Endothelial cell (in vitro differentiated cells): Measurements from ENCODE around the gene TAF9. TPM values are rescaled to one million over a fixed set of nuclear protein-coding genes. Genes with fewer than 3 reads are reported as not detected.

Experiments
- DNase-seq: peaks from one replicate; pipeline ENCODE4 v3.0.0; 2021; ENCODE audit warnings: low spot score
- H3K27ac Mint-ChIP-seq: one replicate; pipeline ENCODE4 v1.8.0; 2021; ENCODE audit warnings: mixed read lengths, inconsistent platforms; ENCODE audit not compliant: unreplicated experiment
- H3K27me3 Mint-ChIP-seq: one replicate; pipeline ENCODE4 v1.8.0; 2021; ENCODE audit warnings: mild to moderate bottlenecking, moderate library complexity, mixed read lengths, inconsistent platforms; ENCODE audit not compliant: unreplicated experiment
- H3K36me3 Mint-ChIP-seq: one replicate; pipeline ENCODE4 v1.8.0; 2021; ENCODE audit warnings: mild to moderate bottlenecking, low read depth, mixed read lengths, inconsistent platforms; ENCODE audit not compliant: unreplicated experiment
- H3K4me1 Mint-ChIP-seq: one replicate; pipeline ENCODE4 v1.8.0; 2021; ENCODE audit warnings: mild to moderate bottlenecking, mixed read lengths, inconsistent platforms; ENCODE audit not compliant: unreplicated experiment
- H3K4me3 Mint-ChIP-seq: one replicate; pipeline ENCODE4 v1.8.0; 2021; ENCODE audit warnings: mild to moderate bottlenecking, mixed read lengths, inconsistent platforms; ENCODE audit not compliant: unreplicated experiment
- H3K9me3 Mint-ChIP-seq: one replicate; pipeline ENCODE4 v1.8.0; 2021; ENCODE audit warnings: mixed read lengths, inconsistent platforms; ENCODE audit not compliant: unreplicated experiment
- total RNA-seq: library from RNA; stranded (reverse); fragmentation: NEBNext Ultra II Directional; extraction: Animal tissue kit (Norgen Biotek cat#: 25700); gene quantifications from one replicate; pipeline ENCODE4 v1.2.1, GENCODE V29; 2021; ENCODE audit not compliant: unreplicated experiment
- TF ChIP-seq, protein P1 (sequence below): fragments of 200-600 bp; sonication (generic); IDR thresholded peaks from one replicate; pipeline ENCODE4 v1.5.0; 2021; ENCODE audit warnings: antibody characterized with exemption; ENCODE audit not compliant: unreplicated experiment

Gene TAF9
- total RNA-seq, 1 donor from 2014 or later: 59.4 TPM

DNA sequence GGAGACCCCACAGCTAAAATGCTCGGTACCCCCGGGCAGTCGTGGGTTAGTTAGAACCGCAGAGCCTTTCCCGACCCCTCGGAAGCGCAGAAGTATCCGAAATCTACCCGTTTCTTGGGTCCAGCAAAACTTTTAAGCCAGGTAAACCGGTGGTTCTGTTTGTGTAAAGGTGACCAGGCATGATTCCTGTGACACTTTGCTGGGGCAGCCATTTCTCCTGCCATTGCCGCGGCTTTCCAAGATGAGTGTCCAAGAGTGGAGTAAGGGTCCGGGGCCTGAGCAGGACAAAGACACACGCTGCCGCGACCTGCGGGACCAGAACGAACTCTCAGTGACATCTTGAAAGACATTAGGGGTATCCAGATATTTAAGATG lies 46.3 kb upstream of the TAF9 start:
- peak overlapping the region; percentile 93 for H3K4me3 Mint-ChIP-seq
- TF ChIP-seq, protein P1, sequence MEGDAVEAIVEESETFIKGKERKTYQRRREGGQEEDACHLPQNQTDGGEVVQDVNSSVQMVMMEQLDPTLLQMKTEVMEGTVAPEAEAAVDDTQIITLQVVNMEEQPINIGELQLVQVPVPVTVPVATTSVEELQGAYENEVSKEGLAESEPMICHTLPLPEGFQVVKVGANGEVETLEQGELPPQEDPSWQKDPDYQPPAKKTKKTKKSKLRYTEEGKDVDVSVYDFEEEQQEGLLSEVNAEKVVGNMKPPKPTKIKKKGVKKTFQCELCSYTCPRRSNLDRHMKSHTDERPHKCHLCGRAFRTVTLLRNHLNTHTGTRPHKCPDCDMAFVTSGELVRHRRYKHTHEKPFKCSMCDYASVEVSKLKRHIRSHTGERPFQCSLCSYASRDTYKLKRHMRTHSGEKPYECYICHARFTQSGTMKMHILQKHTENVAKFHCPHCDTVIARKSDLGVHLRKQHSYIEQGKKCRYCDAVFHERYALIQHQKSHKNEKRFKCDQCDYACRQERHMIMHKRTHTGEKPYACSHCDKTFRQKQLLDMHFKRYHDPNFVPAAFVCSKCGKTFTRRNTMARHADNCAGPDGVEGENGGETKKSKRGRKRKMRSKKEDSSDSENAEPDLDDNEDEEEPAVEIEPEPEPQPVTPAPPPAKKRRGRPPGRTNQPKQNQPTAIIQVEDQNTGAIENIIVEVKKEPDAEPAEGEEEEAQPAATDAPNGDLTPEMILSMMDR: no peak
- H3K9me3 Mint-ChIP-seq: no peaks in the 10 kb centered on the region
- peak; percentile 15 for DNase-seq
- H3K36me3 Mint-ChIP-seq: peaks cover 20% of the 10 kb centered on the region
- H3K4me1 Mint-ChIP-seq: peaks cover 6% of the 10 kb centered on the region
- H3K27ac Mint-ChIP-seq: no peak overlapping the region
- H3K27me3 Mint-ChIP-seq: peaks cover 4% of the 10 kb centered on the region

DNA sequence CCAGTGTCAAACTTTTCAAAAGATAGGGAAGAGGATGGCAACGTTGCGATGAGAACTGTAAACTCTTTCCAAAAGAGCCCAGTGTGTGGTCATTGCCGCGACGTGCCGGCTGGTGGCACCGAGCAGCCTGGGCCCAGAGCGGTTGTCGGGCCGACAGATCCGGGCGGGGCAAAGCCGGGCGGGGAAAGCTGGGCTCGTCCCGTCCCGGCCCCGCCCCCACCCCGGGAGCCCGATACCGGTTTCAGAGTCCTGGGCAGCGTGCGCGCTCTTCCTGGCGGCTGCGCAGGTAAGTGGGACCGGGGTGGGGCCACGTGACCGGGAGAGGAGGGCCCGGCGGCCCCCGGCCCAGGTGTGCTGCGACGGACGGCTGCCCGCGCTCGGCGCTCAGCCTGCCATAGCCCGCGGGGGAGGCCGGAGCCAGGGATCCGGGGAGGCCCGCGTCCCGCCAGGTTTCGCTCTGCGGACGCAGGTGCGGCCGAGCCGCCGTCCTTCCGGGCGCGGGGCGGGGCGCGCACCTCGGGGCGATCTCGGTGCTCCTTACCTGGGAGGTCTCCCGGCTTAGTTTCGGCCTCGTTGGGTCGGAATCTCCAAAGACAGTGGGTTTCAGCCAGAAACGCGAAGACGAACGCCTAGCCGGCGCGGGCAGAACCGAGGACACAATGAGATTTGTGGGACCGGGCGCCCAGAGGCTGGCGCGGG lies 45.7 kb upstream of the TAF9 start, which contains the start of gene MARVELD2:
MARVELD2 (plus strand) TSS at position 232 of the 699 bp plus-strand sequence. CDS start 4,270 bp downstream, outside the sequence.
- H3K27me3 Mint-ChIP-seq: peaks cover 4% of the 10 kb centered on the region
- H3K27ac Mint-ChIP-seq: no peak within 1 kb of the TSS
- DNase-seq: peak; percentile 78
- H3K9me3 Mint-ChIP-seq: no peaks in the 10 kb centered on the region
- H3K4me1 Mint-ChIP-seq: peaks cover 6% of the 10 kb centered on the region
- peaks cover 15% of the 10 kb centered on the region for H3K36me3 Mint-ChIP-seq
- peak within 1 kb of the TSS; percentile 93 for H3K4me3 Mint-ChIP-seq
- TF ChIP-seq, protein P1: no peak

DNA sequence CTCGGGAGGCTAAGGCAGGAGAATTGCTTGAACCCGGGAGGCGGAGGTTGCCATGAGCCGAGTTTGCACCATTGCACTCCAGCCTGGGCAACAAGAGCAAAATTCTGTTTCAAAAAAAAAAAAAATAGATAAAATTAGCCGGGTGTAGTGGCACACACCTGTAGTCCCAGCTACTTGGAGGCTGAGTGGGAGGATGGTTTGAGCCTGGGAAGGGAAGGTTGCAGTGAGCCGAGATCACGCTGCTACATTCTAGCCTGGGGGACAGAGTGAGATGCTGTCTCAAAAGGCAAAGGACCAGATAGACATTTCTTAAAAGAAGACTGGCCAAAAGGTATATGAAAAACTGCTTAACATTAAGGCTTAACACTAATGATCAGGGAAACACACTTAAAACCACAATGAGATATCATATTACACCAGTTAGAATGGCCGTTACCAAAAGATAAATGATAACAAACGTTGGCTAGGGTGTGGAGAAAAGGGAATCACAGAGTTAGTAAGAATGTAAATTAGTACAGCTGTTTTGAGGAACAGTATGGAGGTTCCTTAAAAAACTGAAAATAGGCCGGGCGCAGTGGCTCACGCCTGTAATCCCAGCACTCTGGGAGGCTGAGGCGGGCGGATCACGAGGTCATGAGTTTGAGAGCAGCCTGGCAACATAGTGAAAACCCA lies 35.5 kb upstream of the TAF9 start:
- Mint-ChIP-seq H3K36me3 (peaks cover 8% of the 10 kb centered on the region), H3K27me3 (no peaks in the 10 kb centered on the region), H3K9me3 (no peaks in the 10 kb centered on the region), H3K27ac (no peak overlapping the region), H3K4me1 (no peaks in the 10 kb centered on the region), H3K4me3 (no peak overlapping the region)
- no peak for DNase-seq
- TF ChIP-seq, protein P1: no peak

DNA sequence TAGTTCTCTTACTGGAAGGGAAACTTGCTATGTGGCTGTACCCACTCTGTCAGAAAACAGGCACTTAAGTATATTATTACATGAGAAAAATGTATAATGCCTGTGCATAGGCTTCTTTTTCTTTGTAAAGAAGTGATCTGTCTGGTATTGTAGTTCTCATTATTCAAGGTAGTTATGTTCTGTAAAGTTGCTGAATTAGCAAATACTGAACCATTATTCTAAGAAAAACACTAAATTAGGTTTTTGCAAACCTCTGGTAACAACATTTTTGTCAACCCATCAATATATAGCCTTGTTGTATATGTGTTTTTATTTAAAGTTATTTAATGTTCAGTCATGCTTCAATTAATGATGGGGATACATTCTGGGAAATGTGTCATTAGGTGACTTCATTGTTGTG lies 9.1 kb upstream of the TAF9 start:
- no peaks in the 10 kb centered on the region for H3K4me1 Mint-ChIP-seq
- no peaks in the 10 kb centered on the region for H3K27me3 Mint-ChIP-seq
- H3K36me3 Mint-ChIP-seq: peaks cover 7% of the 10 kb centered on the region
- H3K9me3 Mint-ChIP-seq: no peaks in the 10 kb centered on the region
- TF ChIP-seq, protein P1: no peak
- H3K27ac Mint-ChIP-seq: no peak overlapping the region
- no peak for DNase-seq
- no peak overlapping the region for H3K4me3 Mint-ChIP-seq

DNA sequence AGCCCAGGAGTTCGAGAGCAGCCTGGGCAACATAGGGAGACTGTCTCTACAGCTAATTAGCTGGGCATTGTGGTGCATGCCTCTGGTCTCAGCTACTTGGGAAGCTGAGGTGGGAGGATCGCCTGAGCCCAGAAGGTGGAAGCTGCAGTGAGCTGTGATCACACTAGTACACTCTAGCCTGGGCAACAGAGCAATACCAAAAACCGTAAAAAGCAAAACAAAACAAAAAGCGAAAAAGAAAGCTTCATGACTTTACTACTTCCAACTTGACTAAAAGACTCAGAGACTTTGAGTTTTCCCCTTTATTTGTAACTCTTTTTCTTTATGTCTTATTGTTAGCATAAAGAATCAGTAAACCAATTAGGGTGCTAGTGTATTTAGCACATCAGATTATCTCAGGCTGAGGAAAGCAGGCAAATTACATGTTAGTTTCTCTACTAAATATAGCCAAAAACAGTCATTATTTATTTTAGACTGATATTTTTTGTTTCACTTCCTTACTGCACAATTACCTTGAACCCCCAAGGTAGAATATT lies 5.7 kb upstream of the TAF9 start:
- Mint-ChIP-seq H3K27me3 (no peaks in the 10 kb centered on the region), H3K4me1 (peaks cover 4% of the 10 kb centered on the region), H3K9me3 (no peaks in the 10 kb centered on the region), H3K27ac (no peak overlapping the region), H3K4me3 (no peak overlapping the region), H3K36me3 (peaks cover 7% of the 10 kb centered on the region)
- TF ChIP-seq, protein P1: no peak
- DNase-seq: no peak
